ENCODE data around the gene PDE4D.

Gene PDE4D

DNA sequence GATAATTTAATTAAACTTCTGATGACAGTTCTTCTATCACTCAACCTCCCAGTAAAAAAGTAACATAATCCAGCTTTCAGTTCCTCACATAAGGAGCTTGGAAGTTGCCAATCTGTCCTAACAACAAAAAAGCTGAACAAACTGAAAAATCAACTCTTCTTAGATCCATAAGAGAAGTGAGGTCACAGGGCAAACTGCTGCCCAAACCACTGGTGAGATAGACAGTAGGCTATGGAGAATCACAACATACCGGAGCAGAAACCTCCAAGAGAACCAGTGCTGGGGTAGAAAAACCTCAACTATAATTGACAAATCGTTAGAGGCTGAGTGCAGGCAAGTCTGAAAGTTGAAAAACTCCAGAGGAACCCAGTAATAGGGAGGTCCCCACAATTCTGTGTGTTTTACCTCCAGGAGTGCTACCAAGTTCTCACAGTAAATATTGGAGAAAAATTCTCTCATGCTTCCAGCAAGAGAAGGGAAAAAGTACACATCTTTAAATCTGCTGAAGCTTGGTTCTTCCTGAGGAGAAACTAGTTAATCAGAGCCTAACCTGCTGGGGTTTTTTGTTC, 300.0 kb downstream of the PDE4D start:
- no peak overlapping the region for H3K27ac ChIP-seq (ENCODE audit: low read length)
- H3K4me1 ChIP-seq (ENCODE audit: insufficient read depth, low read length), result peaks cover 11% of the 10 kb centered on the region; the same call in 1 of the 2 replicates
- H3K9ac ChIP-seq (ENCODE audit: low read depth, low read length), result no peak overlapping the region
- H3K9me3 ChIP-seq (ENCODE audit: insufficient read depth, low read depth, low read length), result no peaks in the 10 kb centered on the region; the same call in 1 of the 2 replicates
- no peaks in the 10 kb centered on the region for H3K27me3 ChIP-seq (ENCODE audit: insufficient read depth, low read length)
- no peaks in the 10 kb centered on the region for H3K36me3 ChIP-seq (ENCODE audit: insufficient read depth, low read depth, low read length)
- H3K4me3 ChIP-seq (ENCODE audit: low read length), result no peak overlapping the region

- H3K9me3 ChIP-seq (ENCODE audit: insufficient read depth, low read depth, low read length), result no peaks in the 10 kb centered on the region; the same call in 1 of the 2 replicates
- no peaks in the 10 kb centered on the region for H3K27me3 ChIP-seq (ENCODE audit: insufficient read depth, low read length)
- no peaks in the 10 kb centered on the region for H3K36me3 ChIP-seq (ENCODE audit: insufficient read depth, low read depth, low read length)
- no peak overlapping the region for H3K9ac ChIP-seq (ENCODE audit: low read depth, low read length)
- H3K4me1 ChIP-seq (ENCODE audit: insufficient read depth, low read length), result peaks cover 14% of the 10 kb centered on the region; the same call in 1 of the 2 replicates
- H3K4me3 ChIP-seq (ENCODE audit: low read length), result no peak overlapping the region
- H3K27ac ChIP-seq (ENCODE audit: low read length), result no peak overlapping the region
Measured at GRCh38 chr5:59592101-59592500, 301.4 kb downstream of the PDE4D start.

- no peak overlapping the region for H3K27ac ChIP-seq (ENCODE audit: low read length)
- H3K4me3 ChIP-seq (ENCODE audit: low read length), result no peak overlapping the region
- H3K27me3 ChIP-seq (ENCODE audit: insufficient read depth, low read length), result no peaks in the 10 kb centered on the region
- peaks cover 18% of the 10 kb centered on the region; the same call in 1 of the 2 replicates for H3K4me1 ChIP-seq (ENCODE audit: insufficient read depth, low read length)
- H3K9ac ChIP-seq (ENCODE audit: low read depth, low read length), result no peak overlapping the region
- H3K9me3 ChIP-seq (ENCODE audit: insufficient read depth, low read depth, low read length), result no peaks in the 10 kb centered on the region; the same call in 1 of the 2 replicates
- no peaks in the 10 kb centered on the region for H3K36me3 ChIP-seq (ENCODE audit: insufficient read depth, low read depth, low read length)
Measured at GRCh38 chr5:59591162-59591561, 302.4 kb downstream of the PDE4D start.

DNA sequence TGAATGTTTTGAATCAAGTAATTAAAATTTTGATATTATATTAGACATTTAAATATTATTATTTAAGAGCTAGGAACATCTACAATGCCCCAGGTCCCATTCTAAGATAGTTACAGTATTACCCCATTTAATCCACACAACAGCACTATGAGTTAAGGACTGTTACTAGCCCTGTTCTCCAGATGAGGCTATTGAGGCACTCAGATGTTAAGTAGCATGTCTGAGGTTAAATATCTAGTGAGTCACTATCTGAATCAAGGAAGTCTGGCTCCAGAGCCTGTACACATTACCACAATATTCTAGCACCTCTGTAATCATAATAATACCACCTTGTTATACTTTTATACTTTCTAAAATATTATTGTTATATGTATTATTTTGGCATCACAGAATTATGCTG, 304.6 kb downstream of the PDE4D start:
- no peak overlapping the region for H3K9ac ChIP-seq (ENCODE audit: low read depth, low read length)
- H3K4me3 ChIP-seq (ENCODE audit: low read length), result no peak overlapping the region
- no peak overlapping the region for H3K27ac ChIP-seq (ENCODE audit: low read length)
- H3K9me3 ChIP-seq (ENCODE audit: insufficient read depth, low read depth, low read length), result no peaks in the 10 kb centered on the region
- no peaks in the 10 kb centered on the region for H3K27me3 ChIP-seq (ENCODE audit: insufficient read depth, low read length)
- peaks cover 27% of the 10 kb centered on the region; the same call in 1 of the 2 replicates for H3K4me1 ChIP-seq (ENCODE audit: insufficient read depth, low read length)
- no peaks in the 10 kb centered on the region for H3K36me3 ChIP-seq (ENCODE audit: insufficient read depth, low read depth, low read length)

DNA sequence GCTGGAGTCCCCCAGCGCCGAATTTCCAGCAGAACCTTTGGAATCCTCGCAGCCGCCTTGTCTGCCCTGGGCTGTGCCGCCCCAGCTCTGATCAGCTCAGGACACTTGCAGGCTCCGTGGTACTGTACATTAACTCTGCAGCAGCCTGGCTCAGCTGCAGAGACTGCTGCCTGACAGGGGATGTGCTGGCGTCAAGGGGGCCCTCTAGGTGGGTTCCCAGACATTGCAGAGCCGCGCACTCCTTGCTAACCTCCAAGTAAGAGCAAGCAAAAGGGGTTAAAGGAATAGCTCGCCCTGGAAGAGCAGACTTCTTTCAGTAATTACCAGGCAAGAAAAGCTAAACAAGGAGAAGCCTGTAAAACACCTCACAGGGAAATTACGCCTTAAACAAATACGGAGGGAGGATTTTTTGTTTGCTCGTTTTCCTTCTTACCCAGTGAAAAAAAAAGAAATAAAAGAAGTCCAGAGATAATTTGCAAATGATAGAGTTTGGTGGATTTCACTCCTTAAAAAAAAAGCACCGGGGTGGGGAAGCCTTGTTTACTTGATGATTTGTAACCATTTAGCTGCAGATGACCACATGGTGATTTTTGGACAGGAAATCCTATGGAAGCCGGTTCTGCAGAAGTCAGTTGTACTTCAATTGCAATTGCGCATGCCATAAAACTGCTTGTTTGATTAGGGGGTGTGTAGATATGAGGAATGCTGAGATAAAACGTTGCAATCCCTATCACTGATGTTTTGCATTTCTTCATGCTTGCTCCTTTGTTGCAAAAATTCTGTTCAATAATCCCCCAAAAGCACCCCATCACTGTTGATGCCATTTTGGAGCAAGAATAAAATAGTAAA, 305.8 kb downstream of the PDE4D start:
- peak overlapping the region; percentile 28; the same call in 1 of the 2 replicates for H3K4me3 ChIP-seq (ENCODE audit: low read length)
- no peaks in the 10 kb centered on the region for H3K36me3 ChIP-seq (ENCODE audit: insufficient read depth, low read depth, low read length)
- H3K4me1 ChIP-seq (ENCODE audit: insufficient read depth, low read length), result peaks cover 28% of the 10 kb centered on the region; the same call in 1 of the 2 replicates
- no peaks in the 10 kb centered on the region for H3K27me3 ChIP-seq (ENCODE audit: insufficient read depth, low read length)
- no peak overlapping the region for H3K27ac ChIP-seq (ENCODE audit: low read length)
- no peaks in the 10 kb centered on the region for H3K9me3 ChIP-seq (ENCODE audit: insufficient read depth, low read depth, low read length)
- H3K9ac ChIP-seq (ENCODE audit: low read depth, low read length), result peak overlapping the region; percentile 44; the same call in 1 of the 2 replicates

GRCh38 chr5:59586841-59587240, 306.7 kb downstream of the PDE4D start:
- Histone ChIP-seq H3K4me1 (ENCODE audit: insufficient read depth, low read length) (peaks cover 28% of the 10 kb centered on the region; the same call in 1 of the 2 replicates), H3K27me3 (ENCODE audit: insufficient read depth, low read length) (no peaks in the 10 kb centered on the region), H3K9ac (ENCODE audit: low read depth, low read length) (no peak overlapping the region), H3K36me3 (ENCODE audit: insufficient read depth, low read depth, low read length) (no peaks in the 10 kb centered on the region), H3K27ac (ENCODE audit: low read length) (no peak overlapping the region), H3K4me3 (ENCODE audit: low read length) (0 out of 2 replicates have a peak overlapping the region, but pooled peaks have one; percentile 28), H3K9me3 (ENCODE audit: insufficient read depth, low read depth, low read length) (no peaks in the 10 kb centered on the region)

DNA sequence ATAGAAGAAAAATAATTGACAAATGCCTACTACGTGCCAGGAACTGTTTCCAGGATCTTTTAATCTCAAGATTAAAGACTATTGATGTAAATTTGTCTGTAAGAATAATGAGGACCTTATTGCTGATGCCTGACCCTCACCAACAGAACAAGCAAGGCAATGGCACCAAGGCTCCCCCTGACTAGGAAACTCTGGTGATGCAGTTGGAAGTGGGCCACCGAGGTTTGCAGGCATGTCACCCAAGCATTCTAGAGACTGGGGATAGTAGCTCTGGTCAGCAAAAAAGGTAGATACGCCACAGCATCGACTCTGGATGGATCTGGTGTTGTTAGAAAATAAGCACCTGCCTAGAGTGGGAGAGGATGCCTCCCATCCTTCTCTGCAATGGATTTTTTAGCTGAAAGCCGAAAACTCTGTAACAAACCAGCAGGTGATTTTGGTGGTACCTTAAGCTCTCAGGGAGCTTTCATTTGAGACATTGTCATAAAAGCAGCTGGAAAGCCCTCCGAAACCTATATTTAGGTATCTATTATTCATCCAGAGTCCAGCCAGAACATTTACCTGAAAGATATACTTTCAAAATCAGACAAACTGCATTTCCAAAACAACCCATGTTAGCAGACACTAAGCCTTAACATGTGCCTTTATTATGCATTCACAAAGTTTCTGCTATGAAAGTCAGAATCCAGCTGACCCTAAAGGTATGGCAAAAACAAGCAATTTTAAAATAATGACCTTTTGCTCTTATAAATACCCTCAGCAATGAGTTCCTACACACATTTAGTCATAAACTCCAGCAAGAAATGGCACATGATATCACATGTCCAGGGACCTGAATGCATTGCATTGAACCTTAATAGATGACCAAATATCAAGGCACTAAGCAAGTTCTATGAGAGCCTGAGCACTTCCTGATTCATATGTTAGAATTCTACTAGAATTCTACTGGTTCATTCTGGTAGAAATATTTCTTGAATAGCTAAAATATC, 308.4 kb downstream of the PDE4D start:
- Histone ChIP-seq H3K4me3 (ENCODE audit: low read length) (no peak overlapping the region), H3K36me3 (ENCODE audit: insufficient read depth, low read depth, low read length) (no peaks in the 10 kb centered on the region), H3K9ac (ENCODE audit: low read depth, low read length) (no peak overlapping the region), H3K27ac (ENCODE audit: low read length) (no peak overlapping the region), H3K9me3 (ENCODE audit: insufficient read depth, low read depth, low read length) (no peaks in the 10 kb centered on the region), H3K4me1 (ENCODE audit: insufficient read depth, low read length) (peaks cover 28% of the 10 kb centered on the region; the same call in 1 of the 2 replicates), H3K27me3 (ENCODE audit: insufficient read depth, low read length) (no peaks in the 10 kb centered on the region)

- no peak overlapping the region for H3K4me3 ChIP-seq (ENCODE audit: low read length)
- peaks cover 28% of the 10 kb centered on the region; the same call in 1 of the 2 replicates for H3K4me1 ChIP-seq (ENCODE audit: insufficient read depth, low read length)
- no peaks in the 10 kb centered on the region for H3K36me3 ChIP-seq (ENCODE audit: insufficient read depth, low read depth, low read length)
- H3K9me3 ChIP-seq (ENCODE audit: insufficient read depth, low read depth, low read length), result no peaks in the 10 kb centered on the region
- no peak overlapping the region for H3K9ac ChIP-seq (ENCODE audit: low read depth, low read length)
- H3K27me3 ChIP-seq (ENCODE audit: insufficient read depth, low read length), result no peaks in the 10 kb centered on the region
- no peak overlapping the region for H3K27ac ChIP-seq (ENCODE audit: low read length)
Measured at GRCh38 chr5:59583810-59584562, 309.5 kb downstream of the PDE4D start.

GRCh38 chr5:59583151-59583809, 310.2 kb downstream of the PDE4D start:
- Histone ChIP-seq H3K27me3 (ENCODE audit: insufficient read depth, low read length) (no peaks in the 10 kb centered on the region), H3K4me1 (ENCODE audit: insufficient read depth, low read length) (peaks cover 29% of the 10 kb centered on the region), H3K9ac (ENCODE audit: low read depth, low read length) (no peak overlapping the region), H3K4me3 (ENCODE audit: low read length) (no peak overlapping the region), H3K27ac (ENCODE audit: low read length) (no peak overlapping the region), H3K36me3 (ENCODE audit: insufficient read depth, low read depth, low read length) (no peaks in the 10 kb centered on the region), H3K9me3 (ENCODE audit: insufficient read depth, low read depth, low read length) (no peaks in the 10 kb centered on the region)

DNA sequence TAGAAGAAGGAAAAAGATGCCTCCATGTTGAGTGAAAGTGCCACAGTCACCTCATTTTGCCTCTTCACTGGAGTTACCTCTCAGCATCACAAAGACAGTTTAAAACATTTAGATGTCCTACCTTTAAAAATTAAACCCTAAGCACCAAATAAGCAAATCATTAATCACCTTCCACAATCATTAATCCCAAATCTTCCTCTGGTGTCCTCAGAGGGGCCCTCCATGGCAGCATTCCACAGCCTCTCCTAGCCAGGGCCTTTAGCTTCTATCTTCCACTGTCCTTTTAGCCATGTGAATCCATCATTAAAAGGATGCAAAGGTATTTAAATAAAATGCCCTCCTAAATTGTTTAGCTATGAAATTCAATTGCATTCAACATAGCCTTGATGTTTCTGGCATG, 310.8 kb downstream of the PDE4D start:
- no peaks in the 10 kb centered on the region for H3K36me3 ChIP-seq (ENCODE audit: insufficient read depth, low read depth, low read length)
- H3K4me3 ChIP-seq (ENCODE audit: low read length), result no peak overlapping the region
- no peak overlapping the region for H3K27ac ChIP-seq (ENCODE audit: low read length)
- H3K4me1 ChIP-seq (ENCODE audit: insufficient read depth, low read length), result peaks cover 25% of the 10 kb centered on the region
- H3K9ac ChIP-seq (ENCODE audit: low read depth, low read length), result no peak overlapping the region
- H3K9me3 ChIP-seq (ENCODE audit: insufficient read depth, low read depth, low read length), result no peaks in the 10 kb centered on the region
- no peaks in the 10 kb centered on the region for H3K27me3 ChIP-seq (ENCODE audit: insufficient read depth, low read length)
